ENCODE data around the gene AMMECR1.

GRCh38 chrX:110180176-110180927, 137.5 kb downstream of the AMMECR1 start:
- no peak for TF ChIP-seq EZH2 (IDR thresholded peaks at IDR 0.05; ENCODE audit: borderline replicate concordance, low read length)
- TF ChIP-seq CTCF (IDR thresholded peaks at IDR 0.05; ENCODE audit: low read length): no peak
